ENCODE data around the gene THADA.

- TF ChIP-seq CTCF (IDR thresholded peaks at IDR 0.05; ENCODE audit: borderline replicate concordance, extremely low read depth, low read length, poor library complexity, severe bottlenecking) (no peak), EZH2 (IDR thresholded peaks at IDR 0.05; ENCODE audit: borderline replicate concordance, low read depth, low read length, severe bottlenecking) (no peak)
These were observed 185.7 kb downstream of the THADA start for GRCh38 chr2:43410055-43410604.
